Loucy (cell line): ENCODE data around the gene THBD.

Experiments used
- H2AFZ ChIP-seq: fragments of 200-600 bp; sonication (generic); 2 replicates; pipeline ENCODE4 v1.6.0; 2016; ENCODE audit warnings: antibody characterized with exemption, mild to moderate bottlenecking, low read length, moderate library complexity
- H3F3A ChIP-seq: fragments of 200-600 bp; 2 replicates; pipeline ENCODE4 v1.6.0; 2016; ENCODE audit warnings: antibody characterized with exemption, low read depth, mild to moderate bottlenecking
- H3K27me3 ChIP-seq: fragments of 200-600 bp; sonication (generic); 2 replicates; pipeline ENCODE4 v1.6.1; 2014; ENCODE audit warnings: low read length, mild to moderate bottlenecking; ENCODE audit not compliant: insufficient read depth, poor library complexity, severe bottlenecking
- H3K36me3 ChIP-seq: fragments of 200-600 bp; sonication (generic); 2 replicates; pipeline ENCODE4 v1.6.1; 2016; ENCODE audit warnings: low read length; ENCODE audit not compliant: insufficient read depth
- H3K4me1 ChIP-seq: fragments of 200-600 bp; sonication (generic); 2 replicates; pipeline ENCODE4 v1.5.1; 2014; ENCODE audit warnings: low read length, mild to moderate bottlenecking; ENCODE audit not compliant: insufficient read depth, poor library complexity, severe bottlenecking
- H3K4me2 ChIP-seq: fragments of 200-600 bp; sonication (generic); 2 replicates; pipeline ENCODE4 v1.6.0; 2014; ENCODE audit warnings: antibody characterized with exemption, low read length, low read depth, mild to moderate bottlenecking; ENCODE audit not compliant: poor library complexity, severe bottlenecking
- H3K4me3 ChIP-seq: fragments of 200-600 bp; sonication (generic); 2 replicates; pipeline ENCODE4 v1.5.1; 2014; ENCODE audit warnings: low read length, mild to moderate bottlenecking, mixed read lengths; ENCODE audit not compliant: poor library complexity, severe bottlenecking
- H3K79me2 ChIP-seq: fragments of 200-600 bp; sonication (generic); 2 replicates; pipeline ENCODE4 v1.6.1; 2014; ENCODE audit warnings: low read length; ENCODE audit not compliant: insufficient read depth
- H3K9ac ChIP-seq: fragments of 200-600 bp; sonication (generic); 2 replicates; pipeline ENCODE4 v1.6.0; 2014; ENCODE audit warnings: mild to moderate bottlenecking, low read depth, low read length, moderate library complexity; ENCODE audit not compliant: poor library complexity, severe bottlenecking
- H3K9me2 ChIP-seq: fragments of 200-600 bp; sonication (generic); replicated peaks from 2 replicates; pipeline ENCODE4 v1.6.1; 2016; ENCODE audit warnings: low read depth, low read length, mixed read lengths
- H3K9me3 ChIP-seq: fragments of 200-600 bp; sonication (generic); 2 replicates; pipeline ENCODE4 v1.6.1; 2014; ENCODE audit warnings: mild to moderate bottlenecking, antibody characterized with exemption, low read length, low read depth; ENCODE audit not compliant: insufficient read depth
- H4K20me1 ChIP-seq: fragments of 200-600 bp; sonication (generic); 2 replicates; pipeline ENCODE4 v1.6.0; 2014; ENCODE audit warnings: antibody characterized with exemption, low read length, mild to moderate bottlenecking; ENCODE audit not compliant: insufficient read depth, poor library complexity, severe bottlenecking
- CTCF ChIP-seq: fragments of 200-600 bp; sonication (generic); conservative IDR thresholded peaks from 2 replicates; pipeline ENCODE4 v1.5.1; 2014; ENCODE audit warnings: mild to moderate bottlenecking, antibody characterized with exemption, low read length
- EZH2phosphoT487 ChIP-seq: fragments of 200-600 bp; IDR thresholded peaks from 2 replicates; pipeline ENCODE4 v1.6.1; 2018; ENCODE audit warnings: antibody characterized with exemption, mild to moderate bottlenecking, moderate library complexity, borderline replicate concordance

Gene THBD

GRCh38 chr20:23092384-23092756 lies 42.9 kb upstream of the THBD start:
- Histone ChIP-seq H3K9ac (no peak overlapping the region), H3K9me3 (no peaks in the 10 kb centered on the region), H3K4me1 (peaks cover 10% of the 10 kb centered on the region), H4K20me1 (no peaks in the 10 kb centered on the region), H3F3A (no peaks in the 10 kb centered on the region), H3K9me2 (no peaks in the 10 kb centered on the region), H2AFZ (no peak overlapping the region), H3K79me2 (peaks cover 7% of the 10 kb centered on the region), H3K4me3 (no peak overlapping the region), H3K4me2 (no peak overlapping the region), H3K36me3 (no peaks in the 10 kb centered on the region), H3K27me3 (no peaks in the 10 kb centered on the region)
- TF ChIP-seq EZH2phosphoT487 (no peak), CTCF (no peak)

- no peaks in the 10 kb centered on the region for H3K36me3 ChIP-seq
- TF ChIP-seq EZH2phosphoT487 (no peak), CTCF (no peak)
- H2AFZ ChIP-seq = no peak overlapping the region
- no peaks in the 10 kb centered on the region for H3K9me3 ChIP-seq
- H3F3A ChIP-seq = no peaks in the 10 kb centered on the region
- H4K20me1 ChIP-seq = no peaks in the 10 kb centered on the region
- H3K27me3 ChIP-seq = no peaks in the 10 kb centered on the region
- no peak overlapping the region for H3K4me3 ChIP-seq
- peaks cover 15% of the 10 kb centered on the region for H3K4me1 ChIP-seq
- no peak overlapping the region for H3K4me2 ChIP-seq
- no peak overlapping the region for H3K9ac ChIP-seq
- H3K79me2 ChIP-seq = peaks cover 12% of the 10 kb centered on the region
- H3K9me2 ChIP-seq = no peaks in the 10 kb centered on the region
These were observed 42.4 kb upstream of the THBD start for GRCh38 chr20:23091721-23092383.

GRCh38 chr20:23090878-23091277 lies 41.4 kb upstream of the THBD start:
- peaks cover 21% of the 10 kb centered on the region for H3K79me2 ChIP-seq
- no peaks in the 10 kb centered on the region for H3K9me3 ChIP-seq
- H3F3A ChIP-seq = peaks cover 4% of the 10 kb centered on the region
- H3K9ac ChIP-seq = no peak overlapping the region
- no peaks in the 10 kb centered on the region for H3K36me3 ChIP-seq
- H3K4me1 ChIP-seq = peaks cover 22% of the 10 kb centered on the region
- no peak for TF ChIP-seq CTCF
- no peak for TF ChIP-seq EZH2phosphoT487
- no peak overlapping the region for H2AFZ ChIP-seq
- no peaks in the 10 kb centered on the region for H3K9me2 ChIP-seq
- no peaks in the 10 kb centered on the region for H3K27me3 ChIP-seq
- no peak overlapping the region for H3K4me2 ChIP-seq
- no peaks in the 10 kb centered on the region for H4K20me1 ChIP-seq
- H3K4me3 ChIP-seq = no peak overlapping the region
